ENCODE data around the gene DNAH9.

The DNAH9 gene

DNA sequence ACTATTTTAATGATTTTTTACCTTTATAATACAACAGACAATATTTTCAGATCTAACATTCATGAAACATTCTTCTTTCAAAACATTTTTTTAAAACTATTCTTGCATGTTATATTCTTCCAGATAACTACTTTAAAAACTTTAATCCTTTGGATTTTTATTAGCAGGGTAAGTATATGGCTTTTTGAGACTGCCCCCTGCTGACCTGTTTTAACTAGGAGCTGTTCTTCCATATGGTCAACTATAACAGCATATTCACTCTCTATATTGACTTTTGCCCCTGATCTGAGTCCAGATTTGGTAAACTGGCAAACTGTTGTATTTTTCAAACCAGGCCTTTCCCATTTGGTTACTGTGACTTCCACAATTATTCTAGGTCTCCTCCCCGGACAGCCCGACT lies 382.5 kb downstream of the DNAH9 start:
- DNase-seq (ENCODE audit: low spot score) = no peak

DNA sequence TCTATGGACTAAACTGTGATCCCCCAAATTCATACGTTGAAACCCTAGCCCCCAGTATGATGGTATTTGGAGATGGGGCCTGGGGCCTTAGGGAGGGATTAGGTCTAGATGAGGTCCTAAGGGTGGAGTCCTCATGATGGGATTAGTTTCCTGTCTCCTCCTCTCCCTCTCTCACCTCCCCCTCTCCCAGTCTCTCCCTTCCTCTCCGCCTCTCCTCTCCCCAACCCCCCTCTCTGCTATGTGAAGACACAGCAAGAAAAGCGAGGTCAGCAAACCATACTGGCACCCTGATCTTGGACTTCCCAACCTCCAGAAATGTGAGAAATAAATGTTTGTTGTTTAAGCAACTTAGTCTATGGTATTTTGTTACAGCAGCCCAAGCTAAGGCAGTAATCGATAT lies 383.6 kb downstream of the DNAH9 start:
- no peak for DNase-seq (ENCODE audit: low spot score)

- no peak for DNase-seq (ENCODE audit: low spot score)
These were observed 388.1 kb downstream of the DNAH9 start for GRCh38 chr17:11986179-11986941.

DNA sequence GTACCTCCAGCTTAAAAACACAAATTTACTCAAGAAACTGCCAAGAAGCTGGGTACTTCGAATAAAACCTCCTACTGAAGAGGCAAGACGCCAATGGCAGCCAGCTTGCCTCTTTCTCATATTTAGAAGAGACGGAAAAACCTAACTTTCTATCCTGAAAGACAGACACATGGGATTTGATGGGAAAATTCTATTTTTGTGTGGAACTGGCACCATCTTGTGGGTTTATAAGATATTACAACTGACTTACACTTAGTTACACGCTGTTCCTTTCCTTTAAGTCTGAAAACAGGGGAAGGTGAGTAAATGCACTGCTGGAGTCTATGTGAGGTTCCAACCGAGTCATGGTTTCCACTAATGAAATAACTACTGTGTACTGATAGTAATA lies 388.7 kb downstream of the DNAH9 start:
- DNase-seq (ENCODE audit: low spot score) = peak; percentile 17

DNA sequence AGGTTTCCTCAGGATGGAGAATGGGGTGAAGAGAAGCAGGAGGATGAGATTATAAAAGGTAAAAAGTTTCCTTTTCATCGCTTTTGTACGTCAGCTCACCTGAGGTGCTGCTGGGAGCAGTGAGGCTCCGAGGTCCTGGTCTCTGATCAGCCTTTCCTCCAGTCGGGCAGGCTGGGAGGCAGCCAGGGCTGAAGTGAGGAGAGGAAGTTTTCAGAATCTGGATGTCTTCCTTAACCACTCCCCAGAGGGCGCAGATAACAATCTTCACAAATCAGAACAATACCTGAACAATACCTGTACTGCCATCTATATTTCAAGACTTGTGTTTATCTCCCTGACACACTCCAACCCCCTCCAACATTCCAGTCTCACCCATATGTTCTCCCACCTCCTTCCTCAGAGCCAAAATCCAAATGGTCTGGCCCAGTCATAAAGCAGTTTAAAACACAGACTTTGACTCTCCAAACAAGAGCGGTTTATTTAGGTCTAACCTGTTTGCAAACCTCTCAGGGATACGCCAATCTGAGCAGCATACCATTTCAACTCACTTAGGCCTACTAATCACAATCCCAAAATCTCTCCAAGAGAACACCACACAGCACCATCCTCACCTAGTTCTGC lies 392.2 kb downstream of the DNAH9 start:
- no peak for DNase-seq (ENCODE audit: low spot score)

DNA sequence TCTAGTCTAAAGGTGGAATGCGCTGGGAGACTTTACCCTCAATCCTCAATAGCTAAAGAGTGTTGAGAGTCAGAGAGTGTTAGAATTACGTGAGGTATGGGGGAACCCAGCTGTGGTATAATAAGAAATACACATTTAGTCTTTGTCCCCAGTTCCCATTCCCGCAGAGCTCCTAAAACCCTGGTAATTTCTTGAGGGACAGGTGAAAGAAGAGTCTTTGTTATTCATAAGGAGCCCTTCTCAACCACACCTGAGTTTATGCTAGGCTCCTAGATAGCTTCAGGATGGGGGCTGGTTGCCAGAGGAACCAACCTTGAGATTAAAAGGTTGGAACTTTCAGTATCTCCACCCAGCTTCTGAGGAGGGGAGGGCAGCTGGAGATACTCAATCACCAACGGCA lies 393.2 kb downstream of the DNAH9 start:
- no peak for DNase-seq (ENCODE audit: low spot score)

GRCh38 chr17:11996722-11997146 lies 398.5 kb downstream of the DNAH9 start:
- DNase-seq (ENCODE audit: low spot score) = peak; percentile 23

GRCh38 chr17:11997147-11997971 lies 399.1 kb downstream of the DNAH9 start, which contains the start of gene ZNF18:
TSS of gene ZNF18 (minus strand) at chr17:11997475. CDS start at chr17:11992829, 4,646 bp downstream.
- peak; percentile 81 for DNase-seq (ENCODE audit: low spot score)

DNA sequence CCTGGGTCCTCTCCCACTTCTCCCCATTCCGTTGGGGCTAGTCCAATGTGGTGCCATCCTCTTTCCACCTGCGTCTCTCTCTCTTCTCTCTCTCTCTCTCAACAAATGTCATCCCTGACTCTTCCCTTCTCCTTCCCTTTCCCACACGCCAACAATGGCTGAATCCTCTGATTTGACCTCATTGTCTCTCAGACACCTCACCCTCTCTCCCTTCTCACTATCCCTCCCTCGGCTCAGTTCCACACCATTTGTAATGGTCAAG lies 399.6 kb downstream of the DNAH9 start:
- DNase-seq (ENCODE audit: low spot score) = no peak

DNA sequence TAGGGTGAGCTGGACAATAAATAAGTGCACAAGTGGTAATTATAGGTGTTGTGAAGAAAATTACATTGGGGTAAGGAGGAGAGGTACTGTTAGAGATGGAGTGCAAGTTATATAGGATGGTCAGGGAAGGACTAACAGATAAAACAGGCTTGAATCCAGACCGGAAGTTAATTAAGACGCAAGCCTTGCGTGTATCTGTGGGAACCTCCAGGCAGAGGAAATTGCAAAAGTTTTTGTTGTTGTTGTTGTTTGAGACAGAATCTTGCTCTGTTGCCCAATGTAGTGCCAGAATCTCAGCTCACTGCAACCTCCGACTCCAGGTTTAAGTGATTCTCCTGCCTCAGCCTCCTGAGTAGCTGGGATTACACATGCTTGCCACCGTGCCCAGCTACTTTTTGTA lies 401.4 kb downstream of the DNAH9 start:
- DNase-seq (ENCODE audit: low spot score) = no peak

GRCh38 chr17:12007466-12007865 lies 409.2 kb downstream of the DNAH9 start:
- DNase-seq (ENCODE audit: low spot score) = no peak
